HG03175 (cell line): ENCODE results near the gene RACGAP1.
"Not testable (repeated sequence)": the region's sequence is repeated elsewhere in the genome, so short reads cannot be mapped to it uniquely, and the experiment has no call there.

ENCODE experiments used
- ATAC-seq: cut with Tn5 transposase; IDR thresholded peaks from one replicate; pipeline ENCODE4 v1.9.1; 2021; ENCODE audit warnings: mild to moderate bottlenecking, moderate library complexity; ENCODE audit not compliant: unreplicated experiment

The RACGAP1 gene

DNA sequence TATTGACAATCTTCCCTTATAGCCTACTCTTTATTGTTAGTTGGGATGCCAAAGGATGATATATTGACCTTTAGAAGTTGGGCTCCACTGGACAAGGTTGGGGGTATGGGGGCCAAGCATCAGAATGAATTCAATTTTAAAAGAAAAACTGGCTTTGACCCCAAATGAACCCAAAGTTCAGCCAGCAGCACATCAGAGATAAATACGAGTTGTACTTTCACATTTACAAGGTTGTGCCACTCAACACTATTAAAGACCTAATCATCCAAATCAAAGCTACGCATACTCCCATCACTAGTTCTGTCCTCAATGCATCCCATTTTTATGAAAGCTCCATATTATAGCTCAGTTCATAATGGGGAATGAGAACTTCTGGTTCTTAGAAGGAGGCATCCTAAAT is 35.9 kb downstream of the RACGAP1 start:
- not testable (repeated sequence) for ATAC-seq

DNA sequence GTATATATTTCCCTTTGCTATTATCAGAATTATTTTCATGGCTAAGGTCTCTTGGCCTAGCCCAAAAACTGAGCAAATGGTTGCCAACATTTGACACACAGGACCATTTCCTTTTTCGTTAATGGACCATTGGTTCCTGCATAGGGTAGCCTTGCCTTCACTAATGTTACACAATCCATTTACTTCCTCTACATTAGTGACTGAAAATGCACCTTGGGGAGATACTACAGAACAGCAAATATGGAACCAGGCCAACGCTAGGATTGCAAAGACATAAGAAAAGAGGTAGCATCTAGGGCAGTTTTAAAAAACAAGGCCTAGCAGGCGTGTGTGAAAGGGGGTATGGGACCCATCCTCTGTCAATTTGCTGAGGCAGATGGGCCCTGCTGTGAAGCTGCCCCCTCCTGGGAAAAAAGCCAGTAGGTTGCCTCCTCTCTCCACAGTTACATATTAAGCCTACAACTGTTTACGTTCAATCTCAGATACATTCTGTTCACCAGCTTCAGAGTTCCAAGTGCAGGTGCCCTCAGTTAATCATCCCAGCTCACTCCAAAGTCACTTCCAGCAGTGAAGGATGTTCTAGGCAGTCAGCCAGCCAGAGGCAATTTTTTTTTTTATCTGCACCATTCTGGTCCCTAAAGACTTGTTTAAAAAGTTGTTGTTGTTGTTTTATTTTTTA is 37.5 kb downstream of the RACGAP1 start:
- ATAC-seq = no peak

DNA sequence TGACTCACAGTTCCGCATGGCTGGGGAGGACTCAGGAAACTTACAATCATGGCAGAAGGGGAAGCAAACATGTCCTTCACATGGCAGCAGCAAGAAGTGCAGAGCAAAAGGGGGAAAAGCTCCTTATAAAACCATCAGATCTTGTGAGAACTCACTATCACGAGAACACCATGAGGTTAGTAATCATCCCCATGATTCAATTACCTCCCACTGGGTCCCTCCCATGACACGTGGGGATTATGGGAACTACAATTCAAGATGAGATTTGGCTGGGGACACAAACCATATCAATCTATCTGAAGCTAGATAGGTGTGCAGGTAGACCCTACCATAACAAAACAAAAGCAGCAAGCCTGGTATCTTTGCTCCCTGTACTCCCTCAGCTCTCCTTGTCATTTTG is 38.8 kb downstream of the RACGAP1 start:
- not testable (repeated sequence) for ATAC-seq

DNA sequence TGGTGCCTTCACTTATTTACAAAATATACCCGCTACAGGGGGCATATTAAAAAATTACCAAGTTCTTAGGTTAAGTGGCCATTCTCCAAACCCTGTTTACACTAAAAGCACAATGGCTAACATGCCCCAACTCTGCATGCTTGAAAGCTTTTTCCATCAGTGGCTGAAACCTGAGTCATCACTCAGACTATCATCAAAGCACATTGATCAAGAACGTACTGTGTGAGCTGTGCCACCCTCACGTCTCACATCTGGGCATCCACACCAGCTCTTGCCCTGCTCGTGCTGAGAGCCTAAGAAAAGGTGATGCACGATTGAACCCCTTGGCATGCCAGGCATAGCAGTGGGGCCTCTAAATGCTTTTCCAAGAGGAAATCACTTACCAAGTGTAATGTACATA is 39.3 kb downstream of the RACGAP1 start:
- ATAC-seq = no peak

DNA sequence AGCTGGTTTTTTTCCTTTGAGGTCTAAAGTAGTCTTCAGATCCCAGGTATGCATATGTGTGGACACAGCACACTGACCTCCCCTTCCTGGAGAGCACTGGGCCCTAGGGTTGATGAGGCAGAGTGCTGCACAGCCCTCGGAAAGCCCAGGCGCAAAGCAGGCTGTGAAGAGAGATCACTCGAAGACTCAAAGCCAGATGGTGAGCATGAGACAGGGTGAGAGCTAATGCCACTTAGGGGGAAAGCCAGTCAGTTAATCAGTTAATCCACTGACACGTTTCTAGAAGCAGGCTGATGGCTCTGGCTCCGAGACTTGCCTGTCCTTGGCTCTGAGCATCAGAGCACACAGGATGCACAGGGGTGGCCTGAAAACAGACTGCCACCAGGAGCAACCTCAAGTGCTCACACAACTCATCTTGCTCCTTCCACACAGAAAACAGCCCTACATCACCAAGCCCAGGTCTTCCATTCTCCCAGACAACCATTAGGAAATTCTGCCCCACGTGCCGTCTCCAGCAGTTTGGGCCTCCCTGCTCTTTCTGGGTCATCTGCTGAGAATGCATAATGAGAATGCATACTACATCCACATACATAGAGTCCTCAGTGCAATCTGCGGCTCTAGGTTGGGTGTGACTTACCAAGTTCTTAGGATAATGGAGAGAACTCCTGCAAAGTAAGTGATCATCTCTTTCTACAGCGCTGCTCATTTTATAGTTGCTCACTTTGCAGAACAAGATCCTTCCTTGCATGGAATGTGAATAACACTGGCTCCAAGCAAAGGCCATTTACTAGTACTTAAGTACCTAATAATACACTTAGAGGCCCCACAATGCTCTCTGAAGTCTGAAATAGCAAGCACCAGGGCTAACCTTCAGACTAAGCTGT is 40.6 kb downstream of the RACGAP1 start:
- no peak for ATAC-seq

DNA sequence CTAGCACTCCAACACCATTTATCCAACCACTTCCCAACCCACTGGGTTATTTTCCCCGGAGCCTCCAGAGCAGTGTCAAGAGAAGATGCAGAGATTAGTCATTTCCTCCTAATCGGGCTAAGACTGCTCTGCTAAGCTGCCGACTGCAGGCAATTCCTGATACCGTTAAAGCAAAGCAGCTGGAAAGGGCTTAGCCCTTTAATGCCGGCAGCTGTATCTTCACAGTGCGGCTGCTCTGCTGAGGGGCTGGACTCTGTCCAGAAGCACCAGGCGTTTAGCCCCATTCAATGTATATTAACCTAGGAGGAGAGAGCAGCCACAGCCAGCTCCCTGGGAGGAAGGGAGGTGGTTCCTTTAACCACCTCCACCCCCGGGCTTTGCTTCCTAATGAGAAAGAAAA is 41.4 kb downstream of the RACGAP1 start:
- no peak for ATAC-seq

DNA sequence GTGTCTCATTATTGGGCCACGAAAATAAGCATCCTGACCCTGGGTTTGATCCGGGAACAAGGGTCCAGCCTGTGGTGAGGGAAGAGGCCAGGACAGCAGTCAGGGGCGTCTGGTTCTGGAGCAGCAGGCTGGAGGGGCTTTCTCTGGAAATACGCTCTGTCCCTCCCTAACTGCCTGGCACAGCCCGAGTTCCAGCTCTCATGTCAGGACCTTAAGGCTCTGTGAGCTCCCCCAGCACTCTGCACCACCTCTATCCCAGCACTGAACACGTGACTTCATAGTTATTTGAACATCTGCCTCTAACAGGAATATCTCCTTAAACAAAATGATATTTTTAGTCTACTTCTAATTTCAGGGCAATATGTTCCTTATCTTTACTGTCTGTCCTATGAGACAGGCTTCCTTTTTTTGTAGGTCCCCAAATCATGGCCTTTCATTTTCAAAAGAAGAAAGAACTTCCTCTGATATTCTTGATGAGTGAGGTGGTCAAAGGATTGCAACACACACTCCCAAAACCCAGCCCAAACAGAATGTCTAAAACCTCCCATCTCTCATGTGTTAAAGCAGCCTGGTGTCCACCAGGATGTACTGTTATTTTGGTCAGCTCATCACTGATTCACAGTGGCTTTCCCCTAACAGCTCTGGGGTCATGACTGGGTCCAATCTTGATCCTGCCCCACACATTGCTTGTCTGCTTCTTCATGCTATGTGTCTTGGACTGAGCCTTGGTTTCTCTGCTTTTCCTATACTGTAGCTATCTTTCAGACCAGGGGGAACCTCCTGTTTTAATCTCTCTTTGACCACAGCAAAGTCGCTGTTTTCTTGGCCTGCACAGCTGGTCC is 42.8 kb downstream of the RACGAP1 start:
- ATAC-seq = no peak

DNA sequence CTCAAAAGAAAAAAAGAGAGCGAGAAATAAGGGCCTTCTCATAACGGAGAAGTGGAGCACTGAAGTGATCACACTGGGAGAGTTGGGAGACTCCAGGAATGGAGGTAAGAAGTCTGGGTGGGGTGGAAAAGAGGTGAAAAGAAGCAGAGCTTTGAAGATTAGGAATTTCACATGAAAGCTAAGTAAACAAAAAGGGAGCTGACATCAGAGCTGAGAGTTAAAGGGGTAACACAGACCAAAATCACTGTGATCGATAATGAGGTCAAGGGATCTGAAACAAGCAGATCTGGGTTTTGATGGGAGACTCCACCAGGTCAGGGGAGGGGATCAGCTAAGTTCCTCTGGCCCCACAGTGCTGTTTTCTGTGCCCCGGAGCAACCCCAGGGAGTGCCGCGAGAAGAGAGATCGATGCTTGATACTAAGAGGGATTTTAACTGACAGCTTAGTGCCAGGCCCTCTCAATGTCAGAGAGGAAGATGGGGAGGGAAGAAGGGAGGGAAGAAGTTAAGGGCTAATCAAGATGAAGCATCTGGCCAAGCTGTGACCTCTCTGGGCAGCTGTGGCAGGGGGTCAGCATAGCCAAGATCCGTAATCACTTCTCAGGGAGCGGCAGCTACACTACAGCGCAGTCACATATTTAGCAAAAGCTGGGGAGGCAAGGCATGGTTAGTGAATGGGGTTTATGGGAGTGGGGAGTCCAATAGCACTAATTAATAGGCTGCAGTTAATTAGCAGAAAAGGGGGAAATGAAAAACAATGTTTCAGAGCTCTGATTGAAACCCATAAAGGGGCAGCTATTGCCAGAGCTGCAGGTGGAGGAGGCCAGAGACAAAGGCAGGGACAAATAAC is 44.6 kb downstream of the RACGAP1 start:
- ATAC-seq = no peak

DNA sequence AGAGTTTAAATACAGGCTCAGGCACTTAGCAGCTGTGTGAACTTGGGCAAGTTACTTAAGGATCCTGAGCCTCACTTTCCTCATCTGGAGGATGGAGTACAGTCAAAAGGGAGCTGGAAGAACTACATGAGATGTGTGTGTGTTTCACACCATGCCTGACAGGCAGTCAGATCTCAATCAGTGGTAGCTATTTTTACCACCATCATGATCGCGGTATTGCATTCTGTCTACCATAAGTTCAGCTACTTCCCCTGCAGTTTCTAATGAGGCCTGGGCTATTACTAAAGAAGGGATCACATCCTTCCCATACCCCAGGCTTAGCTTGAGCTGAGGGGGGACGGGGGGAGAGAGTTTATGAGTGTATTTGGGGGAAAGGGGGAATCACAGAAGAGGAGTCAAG is 45.5 kb downstream of the RACGAP1 start:
- ATAC-seq = no peak

DNA sequence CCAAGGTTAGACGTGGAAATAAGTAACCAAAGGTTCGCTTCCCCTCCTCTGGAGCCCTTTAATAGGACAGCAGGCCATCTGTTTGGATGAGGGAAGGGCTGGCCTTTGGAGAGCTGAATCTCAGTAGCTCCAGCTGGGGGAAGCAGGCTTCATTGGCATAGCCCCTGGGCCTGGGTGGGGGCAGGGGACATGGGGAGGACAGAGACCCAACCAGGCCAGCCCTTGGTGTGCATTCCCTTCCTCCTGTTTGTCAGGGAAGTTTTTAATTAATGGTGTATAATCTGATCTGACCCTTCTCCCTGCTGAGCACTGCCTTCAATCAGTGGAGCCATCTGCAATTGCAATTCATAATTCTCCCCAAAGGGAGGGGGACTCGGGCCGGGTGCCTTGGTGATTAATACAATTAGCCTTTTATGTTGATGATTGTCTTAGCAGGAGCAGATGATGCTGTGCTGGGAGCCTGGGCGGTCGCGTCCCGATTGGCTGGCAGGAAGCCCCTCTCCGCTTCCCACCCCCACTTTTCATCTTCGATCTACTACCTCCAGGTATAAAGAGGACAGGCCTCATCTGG is 46.2 kb downstream of the RACGAP1 start:
- ATAC-seq = no peak

DNA sequence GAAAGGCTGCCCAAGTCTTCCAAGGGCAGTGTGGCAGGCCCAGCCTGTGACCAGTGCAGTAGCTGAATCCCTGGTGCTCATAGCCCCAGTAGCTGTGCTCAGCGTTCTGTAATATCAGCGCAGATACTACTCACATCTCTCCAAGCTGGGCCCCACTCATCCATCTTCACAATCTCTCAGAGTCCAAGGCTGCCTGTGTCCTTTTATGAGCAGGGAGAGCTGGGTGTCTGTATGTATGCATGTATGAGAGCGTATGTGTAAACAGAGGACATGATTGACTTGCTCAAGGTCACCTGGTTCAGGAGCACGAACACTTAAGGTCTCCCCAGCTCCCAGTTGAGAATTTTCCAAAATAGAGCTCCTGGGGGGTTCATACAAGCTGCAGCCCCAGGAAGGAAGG is 47.2 kb downstream of the RACGAP1 start:
- ATAC-seq = no peak

DNA sequence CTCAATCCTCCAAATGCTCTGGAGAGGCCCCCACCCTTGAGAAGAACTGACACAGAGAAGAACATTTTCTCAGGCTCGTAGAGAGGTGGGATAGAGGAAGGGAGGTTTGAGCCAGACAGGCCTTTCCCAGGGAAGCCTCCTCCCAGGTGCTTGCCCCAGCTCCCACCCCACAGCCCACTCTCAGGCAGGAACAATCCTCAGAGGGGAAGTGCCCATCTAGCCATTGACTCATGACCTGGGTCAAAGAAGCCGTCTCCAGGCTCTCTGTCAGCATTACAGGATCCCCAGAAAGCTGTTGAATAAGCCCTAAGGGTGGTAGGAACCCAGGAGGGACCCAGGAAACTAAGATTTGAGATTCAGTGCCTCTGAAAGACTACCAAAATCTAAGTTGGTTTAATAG is 48.7 kb downstream of the RACGAP1 start:
- ATAC-seq = no peak

DNA sequence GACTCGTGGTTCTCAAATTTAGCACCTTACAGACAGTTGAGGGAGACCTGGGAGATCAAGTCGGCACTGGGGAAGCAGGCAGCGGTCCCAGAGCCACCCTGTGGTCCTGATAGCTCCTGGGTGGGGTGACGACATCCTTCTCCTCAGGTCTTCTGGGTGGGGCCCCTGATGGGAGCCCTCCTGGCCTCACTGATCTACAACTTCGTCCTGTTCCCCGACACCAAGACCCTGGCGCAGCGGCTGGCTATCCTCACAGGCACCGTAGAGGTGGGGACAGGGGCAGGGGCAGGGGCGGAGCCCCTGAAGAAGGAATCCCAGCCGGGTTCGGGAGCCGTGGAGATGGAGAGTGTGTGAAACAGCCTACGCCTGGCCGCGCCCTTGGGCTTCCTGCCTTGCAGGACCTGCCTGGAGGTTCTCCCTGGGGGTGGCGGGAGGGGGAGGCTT is 50.0 kb downstream of the RACGAP1 start:
- no peak for ATAC-seq

DNA sequence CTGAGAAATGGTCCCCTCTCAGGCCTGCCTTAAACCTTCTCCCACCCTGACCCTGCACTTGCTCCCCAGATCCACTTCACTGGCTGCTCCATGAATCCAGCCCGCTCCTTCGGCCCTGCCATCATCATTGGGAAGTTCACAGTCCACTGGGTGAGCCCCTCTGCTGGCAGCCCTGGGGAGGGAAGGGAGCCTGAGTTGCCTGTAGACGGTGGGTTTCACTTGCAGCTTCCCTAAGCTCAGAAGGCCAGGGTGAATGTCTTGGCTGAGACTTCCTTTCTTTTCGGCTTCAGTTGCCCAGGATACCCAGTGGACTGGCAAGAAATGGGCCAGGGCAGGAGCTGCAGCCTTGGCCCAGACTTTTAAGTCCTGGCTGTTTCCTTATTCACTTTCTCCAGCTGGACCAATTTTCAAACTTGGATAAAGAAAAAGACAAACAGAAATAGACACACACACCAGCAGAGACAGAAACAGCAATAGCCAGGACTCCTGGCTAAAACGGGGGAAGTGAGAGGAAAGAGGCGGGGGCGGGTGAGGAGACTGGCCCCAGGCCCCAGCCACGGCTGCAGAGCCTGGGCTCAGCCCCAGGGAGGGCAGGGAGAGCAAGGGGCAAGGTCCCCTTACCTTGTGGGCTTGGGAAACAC is 50.5 kb downstream of the RACGAP1 start:
- ATAC-seq = no peak

DNA sequence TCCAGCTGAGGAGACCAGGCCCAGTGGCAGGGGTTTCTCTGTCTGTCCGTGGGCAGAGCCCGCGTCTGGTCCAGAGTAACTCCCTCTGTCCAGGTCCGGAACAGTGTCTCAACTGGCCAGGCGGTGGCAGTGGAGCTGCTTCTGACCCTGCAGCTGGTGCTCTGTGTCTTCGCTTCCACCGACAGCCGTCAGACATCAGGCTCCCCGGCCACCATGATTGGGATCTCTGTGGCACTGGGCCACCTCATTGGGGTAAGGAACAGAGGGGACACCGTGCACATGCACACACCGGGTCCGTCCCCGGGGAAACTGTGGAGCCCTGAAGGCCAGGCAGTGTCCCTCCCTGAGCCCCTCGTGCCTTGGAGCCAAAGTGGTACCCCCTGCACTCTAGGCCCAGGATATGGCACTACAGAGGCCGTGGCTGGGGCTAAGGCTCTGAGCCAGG is 51.0 kb downstream of the RACGAP1 start:
- ATAC-seq = no peak

DNA sequence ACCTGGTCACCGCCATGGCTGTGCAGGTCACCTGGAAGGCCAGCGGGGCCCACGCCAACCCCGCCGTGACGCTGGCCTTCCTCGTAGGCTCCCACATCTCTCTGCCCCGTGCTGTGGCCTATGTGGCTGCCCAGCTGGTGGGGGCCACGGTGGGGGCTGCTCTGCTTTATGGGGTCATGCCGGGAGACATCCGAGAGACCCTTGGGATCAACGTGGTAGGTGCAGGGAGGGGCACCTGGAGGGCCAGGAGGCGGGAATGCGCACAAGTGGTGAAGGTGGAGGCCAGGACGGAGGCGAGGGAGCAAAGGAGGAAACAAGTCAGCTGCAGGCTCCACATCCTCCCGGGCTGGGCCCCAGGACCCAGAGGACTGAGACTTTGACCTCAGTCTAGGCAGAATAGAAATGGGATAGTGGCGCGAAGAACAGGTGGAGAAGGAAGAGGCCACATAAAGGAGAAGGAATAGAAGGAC is 51.9 kb downstream of the RACGAP1 start:
- ATAC-seq = no peak

DNA sequence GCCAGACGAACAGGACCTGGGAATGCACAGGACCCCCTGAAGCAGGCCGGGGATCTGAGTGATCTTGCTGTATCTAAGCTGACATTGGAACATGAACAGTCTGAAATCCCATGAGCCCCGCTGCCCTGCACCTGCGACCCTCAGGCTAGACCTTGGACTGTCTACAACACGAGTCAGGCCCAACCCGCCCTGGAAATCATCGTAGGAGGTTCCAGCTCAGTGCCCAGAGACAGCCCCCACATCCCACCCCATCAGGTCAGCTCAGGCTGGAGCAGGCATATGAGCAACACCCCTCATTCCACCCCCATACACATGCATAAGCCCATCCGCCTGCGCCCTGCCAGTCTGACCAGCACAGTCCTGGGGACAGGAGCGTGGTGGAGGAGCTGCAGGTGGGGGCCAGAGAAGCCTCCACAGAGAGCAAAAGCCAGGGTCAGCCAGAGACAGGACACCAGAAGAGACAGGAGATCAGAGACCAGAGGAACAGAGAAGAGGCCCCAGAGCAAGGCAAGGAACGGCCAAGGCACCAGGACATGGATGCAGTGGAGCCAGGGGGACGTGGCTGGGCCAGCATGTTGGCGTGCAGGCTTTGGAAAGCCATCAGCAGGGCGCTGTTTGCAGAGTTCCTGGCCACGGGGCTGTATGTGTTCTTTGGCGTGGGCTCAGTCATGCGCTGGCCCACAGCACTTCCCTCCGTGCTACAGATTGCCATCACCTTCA is 52.5 kb downstream of the RACGAP1 start, which contains the start of gene AQP6:
TSS of gene AQP6 (plus strand) at position 307 of the 720 bp plus-strand sequence. CDS start at position 534, 227 bp downstream.
- ATAC-seq = no peak

DNA sequence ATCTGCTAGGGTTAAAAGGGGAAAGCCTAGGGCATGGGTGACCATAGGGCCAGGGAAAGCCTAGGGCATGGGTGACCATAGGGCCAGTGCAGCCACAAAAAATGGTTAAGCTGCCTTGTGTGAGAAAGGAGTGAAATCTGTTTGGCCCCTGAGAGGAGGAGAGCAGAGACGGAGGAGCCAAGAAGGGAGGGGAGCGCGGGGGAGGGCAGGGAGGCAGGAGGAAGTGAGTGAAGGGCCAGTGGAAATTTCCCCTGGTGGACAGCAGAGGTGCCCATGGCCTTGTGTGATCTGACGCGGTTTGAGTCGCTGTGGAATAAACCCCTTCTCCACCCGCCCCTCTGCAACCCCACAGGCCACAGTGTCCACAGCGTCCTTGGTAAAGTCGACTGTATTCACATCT is 53.2 kb downstream of the RACGAP1 start:
- no peak for ATAC-seq

DNA sequence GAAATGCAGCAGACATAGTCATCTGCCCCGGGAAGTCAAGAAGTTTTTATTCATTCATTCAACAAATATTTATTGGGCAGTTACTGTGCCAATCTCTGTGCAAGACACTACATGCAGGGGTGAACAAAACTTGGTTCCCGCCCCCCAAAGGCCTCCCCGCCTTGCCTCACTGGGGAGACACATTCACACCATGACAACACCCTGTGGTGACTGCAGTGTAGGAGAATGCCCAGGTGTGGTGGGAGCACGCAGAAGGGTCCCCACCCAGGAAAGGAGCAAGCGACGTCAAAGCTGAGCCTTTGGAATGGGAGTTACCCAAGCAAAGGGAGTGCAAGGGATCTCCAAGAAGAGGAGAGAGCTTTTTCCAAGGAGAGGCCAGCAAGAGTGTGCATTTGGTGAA is 54.2 kb downstream of the RACGAP1 start:
- no peak for ATAC-seq
